HG03442 (cell line): ENCODE data around the gene ARHGAP24.

ENCODE experiments used
- ATAC-seq: cut with Tn5 transposase; IDR thresholded peaks from one replicate; pipeline ENCODE4 v1.9.1; 2021; ENCODE audit warnings: mild to moderate bottlenecking, moderate library complexity; ENCODE audit not compliant: unreplicated experiment

The ARHGAP24 gene

DNA sequence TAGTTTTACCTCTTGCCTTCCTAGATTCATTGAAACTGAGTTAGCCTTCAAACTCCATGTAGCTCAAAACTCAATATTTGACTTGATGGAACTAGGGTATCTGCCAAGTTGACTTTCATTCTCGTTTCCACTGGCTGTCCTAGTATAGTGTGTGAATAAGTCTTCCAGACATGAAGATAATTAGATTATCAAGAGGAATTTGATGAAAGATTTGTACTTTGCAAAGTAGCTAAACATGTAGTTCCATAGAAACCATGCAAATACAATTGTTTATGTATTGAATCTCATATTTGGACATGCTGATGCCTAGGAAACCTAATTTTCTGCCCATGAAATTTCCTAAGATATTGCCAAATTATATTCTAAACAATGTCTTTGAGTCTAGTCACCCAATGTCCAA, 297.5 kb downstream of the ARHGAP24 start:
- ATAC-seq: no peak

DNA sequence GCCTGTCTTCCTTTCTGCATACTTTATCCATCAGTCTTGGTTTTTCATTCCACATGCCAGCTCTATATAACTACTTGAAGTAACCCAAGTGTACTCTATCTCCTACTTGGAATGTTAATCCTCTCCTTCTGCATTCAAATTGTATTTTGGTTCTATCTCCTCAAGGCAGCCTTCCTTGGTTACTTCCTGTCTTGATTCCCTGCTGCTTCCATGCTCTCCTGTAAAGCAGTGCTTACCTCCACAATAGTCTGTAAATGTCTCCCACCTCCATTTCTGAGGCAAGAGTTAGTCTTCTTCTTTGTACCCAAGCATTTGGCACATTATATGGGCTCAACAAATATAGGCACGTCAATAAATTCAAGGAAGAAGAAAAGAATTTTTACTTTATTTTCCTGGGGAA, 298.4 kb downstream of the ARHGAP24 start:
- ATAC-seq: no peak

DNA sequence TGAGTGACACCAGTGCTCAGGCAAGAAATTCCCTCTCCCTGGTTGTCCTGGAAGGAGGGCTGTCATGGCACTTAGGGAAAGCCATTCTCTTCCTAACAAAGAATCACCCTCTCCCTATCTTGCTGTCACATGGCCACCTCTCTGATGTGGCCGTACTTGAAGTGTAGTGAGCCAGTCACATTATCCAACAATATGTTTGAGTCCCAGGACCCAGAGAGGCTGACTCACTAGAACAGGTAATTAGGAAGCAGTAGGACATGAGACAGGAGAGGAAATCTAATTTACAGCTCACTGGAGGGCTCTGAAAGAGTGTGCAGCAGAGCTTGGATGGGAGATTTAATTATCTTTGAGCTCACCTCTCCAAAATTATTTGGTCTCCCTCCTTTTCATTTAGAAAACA, 299.1 kb downstream of the ARHGAP24 start:
- ATAC-seq: no peak

DNA sequence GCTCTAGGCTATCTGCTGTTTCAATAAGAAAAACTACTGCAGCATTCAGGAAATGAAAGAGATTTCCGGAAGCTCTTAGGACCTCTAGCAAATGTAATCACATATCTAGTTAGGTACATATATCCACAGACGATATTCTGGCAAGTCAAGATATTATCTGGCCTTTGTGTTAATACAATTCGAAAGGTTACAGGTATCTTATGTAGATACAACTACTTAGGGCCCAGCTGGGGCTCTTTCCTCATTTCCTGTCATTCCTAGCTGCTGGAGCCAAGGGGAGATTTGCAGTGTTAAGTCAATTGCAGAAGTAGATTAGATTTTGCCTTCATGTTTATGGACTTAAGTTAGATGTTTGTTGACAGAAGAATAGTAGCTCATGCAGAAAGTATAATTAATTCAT, 299.5 kb downstream of the ARHGAP24 start:
- ATAC-seq: no peak

DNA sequence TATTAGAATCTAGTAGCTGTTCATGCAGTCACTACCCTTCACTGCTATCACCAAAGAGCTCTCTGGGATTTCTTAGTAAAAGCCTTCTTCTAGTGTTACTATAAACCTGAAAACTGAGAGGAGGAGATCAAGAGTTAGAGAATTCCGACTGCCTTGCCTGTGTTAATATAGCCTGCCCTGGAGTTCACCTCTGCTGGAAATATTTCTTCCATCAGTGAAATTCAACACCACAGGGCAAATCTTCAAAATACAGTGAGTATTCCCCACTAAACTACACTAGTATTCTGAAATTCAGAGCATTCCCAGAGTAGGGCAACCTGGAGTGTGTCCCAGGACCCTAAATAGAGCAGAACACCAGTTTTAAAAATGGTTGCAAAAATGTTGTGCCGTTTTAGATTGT, 301.1 kb downstream of the ARHGAP24 start:
- ATAC-seq: no peak

DNA sequence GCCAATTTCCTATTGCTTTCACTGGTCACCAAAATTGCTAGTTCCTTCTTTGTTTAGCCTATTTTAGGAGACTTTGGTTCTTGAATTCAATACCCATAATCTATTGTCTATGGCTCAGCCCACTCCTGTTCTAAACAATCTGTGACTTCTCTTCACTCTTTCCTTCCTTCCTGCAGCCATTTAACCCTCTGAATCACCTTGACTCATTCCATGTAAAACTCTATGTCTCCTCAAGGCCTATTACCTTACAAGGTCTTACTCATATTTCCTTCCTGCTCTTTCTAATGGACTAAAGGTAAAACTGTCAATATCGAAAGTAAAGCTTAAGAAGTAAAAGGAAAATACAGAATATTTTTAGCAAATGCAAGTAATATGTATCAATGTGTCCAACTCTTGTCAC, 301.6 kb downstream of the ARHGAP24 start:
- ATAC-seq: no peak

DNA sequence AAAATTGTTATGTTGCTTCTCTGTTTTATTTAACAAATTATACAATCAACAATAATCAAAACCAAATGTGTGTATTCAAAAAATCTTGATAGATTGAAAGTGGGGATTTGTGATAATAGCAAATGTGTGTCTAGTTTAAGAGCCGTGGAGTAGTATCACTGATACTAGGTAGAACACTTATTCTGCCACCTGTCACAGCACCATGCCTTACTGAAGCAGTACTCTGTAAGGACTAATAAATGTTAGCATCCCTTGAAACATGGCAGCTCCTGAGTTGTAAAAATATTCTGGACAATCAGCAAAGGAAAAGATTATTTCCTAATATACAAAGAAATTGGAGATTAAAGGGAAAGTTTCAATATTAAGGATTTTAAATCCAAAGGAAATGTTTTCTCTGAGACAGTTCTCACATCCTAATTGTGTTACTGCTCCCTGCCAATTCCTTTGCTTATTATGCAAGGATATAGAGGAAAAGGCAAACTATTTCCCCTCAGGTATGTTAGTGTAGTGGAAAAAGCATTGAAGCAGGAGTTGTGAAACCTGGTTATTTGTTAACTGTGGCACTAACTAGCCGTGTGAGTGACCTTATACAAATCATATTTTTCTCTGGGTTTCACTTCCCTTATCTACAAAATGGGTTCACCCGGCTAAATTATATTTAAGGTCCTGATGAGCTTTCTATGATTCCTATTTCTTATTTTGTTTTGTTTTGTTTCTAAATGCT, 303.1 kb downstream of the ARHGAP24 start:
- peak; percentile 84 for ATAC-seq

DNA sequence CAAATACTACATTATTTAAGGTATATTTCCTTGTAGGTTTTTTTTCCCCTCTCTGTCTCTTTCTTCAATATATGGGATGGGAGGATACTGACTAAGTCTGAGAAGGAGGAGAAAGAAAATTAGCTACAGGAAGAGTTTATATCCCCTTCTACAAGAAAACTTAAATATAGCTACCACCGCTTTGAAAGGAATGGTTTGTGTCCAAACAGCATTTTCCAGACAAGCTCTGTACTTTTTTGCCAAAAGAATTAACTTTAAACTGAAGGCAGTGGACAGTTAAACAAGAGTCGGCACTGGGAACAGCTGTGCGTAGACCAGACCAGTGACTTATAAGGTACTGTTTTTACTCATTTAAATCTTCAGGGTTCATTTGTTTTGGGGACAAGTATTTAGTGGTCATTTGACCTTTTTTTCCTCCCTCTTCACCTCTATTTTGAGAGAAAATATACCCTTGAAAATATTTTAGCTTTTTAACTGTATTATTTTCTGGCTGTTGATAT, 303.7 kb downstream of the ARHGAP24 start:
- ATAC-seq: peak; percentile 74

DNA sequence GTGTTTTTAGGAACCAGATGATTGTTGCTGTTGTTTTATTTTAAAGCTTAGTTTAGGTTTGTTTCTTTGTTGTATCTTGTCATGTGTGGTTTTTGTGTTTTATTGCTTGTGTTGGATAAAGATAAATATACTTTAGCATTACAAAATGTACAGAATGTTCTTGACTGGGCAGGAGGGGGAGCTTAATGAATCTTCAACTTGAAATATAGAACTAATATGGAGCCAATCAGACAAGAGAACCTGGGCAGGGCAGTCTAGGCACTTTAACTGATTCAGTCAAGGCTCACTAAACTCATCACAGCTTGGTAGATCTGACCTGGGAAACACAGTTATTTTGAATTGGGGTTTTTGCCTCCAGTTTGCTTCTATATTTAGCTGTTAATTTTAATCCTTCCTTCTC, 304.2 kb downstream of the ARHGAP24 start:
- ATAC-seq: no peak

DNA sequence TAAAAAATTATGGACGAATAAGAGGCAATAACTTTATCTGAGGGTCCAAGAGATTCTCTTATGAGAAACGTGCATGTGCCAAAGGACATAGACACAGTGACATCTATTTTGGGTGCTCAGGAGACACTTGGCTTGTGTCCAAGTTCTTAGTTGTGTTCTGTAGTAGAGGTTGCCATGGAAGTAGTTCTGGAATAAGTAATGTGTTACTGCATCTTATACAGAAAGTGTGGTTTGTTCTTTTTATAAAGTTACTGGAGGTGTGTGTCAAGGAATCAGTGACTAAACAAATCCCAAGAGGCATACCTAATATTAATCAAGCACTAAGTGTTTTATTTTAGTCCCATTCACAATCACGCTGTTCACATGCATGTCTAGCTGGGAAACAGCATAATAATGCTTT, 305.7 kb downstream of the ARHGAP24 start:
- peak; percentile 33 for ATAC-seq

DNA sequence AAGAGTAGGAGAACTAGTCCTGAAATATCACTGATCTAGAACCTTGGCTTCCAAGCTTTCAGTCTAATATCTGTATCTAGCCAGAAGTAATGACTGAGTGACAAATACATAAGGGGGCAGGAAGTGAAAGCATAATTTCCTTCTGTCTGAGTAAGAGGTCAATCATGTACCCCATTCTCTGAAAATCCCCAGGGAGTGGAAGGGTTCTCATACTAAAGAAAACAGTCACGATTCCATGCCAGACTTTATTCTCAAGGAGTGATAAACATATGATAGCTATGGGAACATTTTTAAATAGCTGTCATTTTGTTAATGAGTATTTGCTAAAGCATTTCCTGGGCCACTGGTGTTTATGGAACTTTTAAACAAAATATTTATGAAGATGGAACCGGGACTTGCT, 308.5 kb downstream of the ARHGAP24 start:
- ATAC-seq: no peak

DNA sequence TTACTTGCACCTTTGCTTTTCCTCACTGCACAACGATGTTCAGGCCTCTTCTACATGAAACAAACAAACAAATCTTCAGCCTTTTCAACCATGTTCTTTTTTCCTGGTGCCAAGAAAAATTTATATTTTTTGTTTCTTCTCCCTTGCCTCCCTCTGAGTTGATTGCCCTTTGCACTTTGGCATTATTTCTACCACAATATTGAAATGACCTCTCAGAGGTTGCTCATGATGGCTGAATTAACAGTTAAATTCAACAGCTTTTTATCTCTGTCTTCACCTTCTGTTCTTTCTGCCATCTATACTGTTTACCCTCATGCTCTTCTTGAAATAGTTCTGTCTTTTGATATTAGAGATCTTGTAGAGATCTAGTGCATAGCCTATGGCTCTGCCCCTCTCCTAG, 308.9 kb downstream of the ARHGAP24 start:
- ATAC-seq: no peak

DNA sequence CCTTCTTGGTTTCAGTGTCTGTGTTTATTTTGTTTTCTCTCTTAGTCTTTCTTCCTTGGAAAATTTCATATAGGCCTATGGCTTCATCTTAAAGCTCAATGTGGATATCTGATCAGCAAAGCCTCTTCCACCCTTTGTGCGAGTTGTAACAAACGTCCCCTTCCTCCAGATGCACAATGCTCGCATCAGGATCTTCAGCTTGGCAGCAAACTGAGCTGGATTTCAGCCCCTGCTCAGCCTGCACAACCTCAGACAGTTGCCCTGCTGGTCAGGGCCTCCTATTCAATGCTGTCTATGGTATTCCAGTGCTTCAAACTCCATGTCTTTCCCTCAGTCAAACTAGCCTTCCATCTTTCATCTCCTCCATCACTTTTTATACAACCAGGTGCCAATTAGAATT, 309.4 kb downstream of the ARHGAP24 start:
- no peak for ATAC-seq

DNA sequence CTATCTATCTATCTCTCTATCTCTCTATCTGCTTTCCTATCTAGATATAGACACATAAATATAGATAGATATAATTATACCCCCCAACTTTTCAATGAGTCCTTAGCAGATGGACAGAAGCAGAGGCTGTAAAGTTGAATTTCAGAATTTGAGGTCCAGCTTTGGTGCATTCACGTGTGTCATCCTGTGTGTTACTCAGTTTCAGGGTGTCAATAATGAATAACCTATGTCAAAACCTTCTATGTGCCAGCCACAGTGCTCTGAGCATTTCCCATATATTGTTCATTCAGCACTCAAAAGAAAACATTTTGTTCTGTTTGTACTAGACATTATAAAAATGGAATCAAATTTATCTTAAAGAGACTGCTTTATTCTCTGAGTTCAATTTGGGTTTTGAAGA, 310.0 kb downstream of the ARHGAP24 start:
- no peak for ATAC-seq

DNA sequence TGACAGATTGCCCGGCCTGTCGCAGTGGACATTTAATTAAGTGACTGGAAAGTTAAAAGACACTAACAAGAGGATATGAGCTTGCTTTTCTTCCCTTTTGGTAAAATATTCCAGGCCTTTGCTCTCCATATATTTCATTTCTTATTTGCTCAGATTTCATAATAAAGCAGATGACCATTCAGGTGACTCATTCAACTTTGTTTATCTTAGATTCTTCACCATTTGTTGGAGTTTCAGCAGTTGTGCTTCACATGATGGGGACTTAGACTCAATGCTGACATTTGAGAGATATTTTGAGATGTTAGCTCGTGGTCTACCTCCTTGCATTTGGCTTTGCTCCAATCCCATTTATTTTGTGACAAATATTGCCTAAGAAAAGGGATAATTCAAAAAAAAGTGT, 312.2 kb downstream of the ARHGAP24 start:
- ATAC-seq: no peak

DNA sequence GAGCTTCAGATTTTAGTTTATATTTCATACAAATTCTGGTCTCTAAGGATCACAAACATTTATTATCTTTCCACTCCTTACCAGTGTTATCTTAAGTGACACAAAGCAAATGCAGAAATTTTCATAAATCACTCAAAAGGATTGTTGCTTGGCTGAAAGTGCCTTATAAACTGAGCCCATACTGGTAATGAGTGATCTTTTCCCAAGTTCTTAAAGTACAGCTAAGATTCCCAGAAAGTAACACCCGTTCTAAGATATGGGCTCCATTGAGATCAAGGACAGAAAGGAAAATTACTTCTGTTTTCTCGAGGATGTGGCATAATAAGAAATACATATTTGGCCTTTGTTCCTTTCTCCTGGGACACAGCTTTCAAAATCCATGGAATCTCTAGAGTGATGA, 313.7 kb downstream of the ARHGAP24 start:
- ATAC-seq: no peak

DNA sequence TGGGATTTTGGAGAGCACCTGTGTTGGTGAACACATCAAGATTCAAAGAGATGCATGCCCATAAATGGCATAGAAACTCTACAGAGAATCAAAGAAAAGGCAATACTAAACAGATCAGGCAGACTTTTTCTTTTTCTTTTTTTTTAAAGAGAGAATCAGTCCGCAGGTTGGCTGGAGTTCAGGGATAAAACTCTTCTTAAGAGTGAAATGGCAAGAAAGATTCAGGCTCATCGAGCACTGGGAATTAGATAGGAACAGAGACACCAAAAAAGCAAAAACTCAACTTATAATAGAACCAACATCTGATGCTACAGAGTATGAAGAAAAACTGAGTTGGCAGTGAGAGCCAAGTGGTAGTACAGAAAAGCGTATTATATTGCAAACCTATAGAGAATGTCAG, 314.3 kb downstream of the ARHGAP24 start:
- ATAC-seq: no peak

DNA sequence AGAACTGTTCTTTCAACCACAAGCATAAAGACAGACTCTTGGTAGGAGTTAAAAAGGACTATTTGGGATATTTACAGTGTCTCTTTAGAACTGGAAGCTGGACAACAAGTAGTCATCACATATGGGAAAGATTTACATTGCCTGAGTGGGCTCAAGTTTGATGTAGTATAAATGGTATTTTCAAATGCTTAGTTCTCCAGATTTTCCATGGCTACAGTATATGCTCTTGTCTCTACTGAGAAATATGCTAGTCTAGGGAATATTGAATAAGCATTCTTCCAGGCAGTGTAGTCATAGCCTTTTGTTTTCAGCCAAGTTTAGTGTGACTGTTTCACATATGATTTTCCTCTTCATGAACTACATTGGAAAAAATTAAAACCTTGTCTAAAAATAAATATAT, 315.6 kb downstream of the ARHGAP24 start:
- ATAC-seq: no peak

DNA sequence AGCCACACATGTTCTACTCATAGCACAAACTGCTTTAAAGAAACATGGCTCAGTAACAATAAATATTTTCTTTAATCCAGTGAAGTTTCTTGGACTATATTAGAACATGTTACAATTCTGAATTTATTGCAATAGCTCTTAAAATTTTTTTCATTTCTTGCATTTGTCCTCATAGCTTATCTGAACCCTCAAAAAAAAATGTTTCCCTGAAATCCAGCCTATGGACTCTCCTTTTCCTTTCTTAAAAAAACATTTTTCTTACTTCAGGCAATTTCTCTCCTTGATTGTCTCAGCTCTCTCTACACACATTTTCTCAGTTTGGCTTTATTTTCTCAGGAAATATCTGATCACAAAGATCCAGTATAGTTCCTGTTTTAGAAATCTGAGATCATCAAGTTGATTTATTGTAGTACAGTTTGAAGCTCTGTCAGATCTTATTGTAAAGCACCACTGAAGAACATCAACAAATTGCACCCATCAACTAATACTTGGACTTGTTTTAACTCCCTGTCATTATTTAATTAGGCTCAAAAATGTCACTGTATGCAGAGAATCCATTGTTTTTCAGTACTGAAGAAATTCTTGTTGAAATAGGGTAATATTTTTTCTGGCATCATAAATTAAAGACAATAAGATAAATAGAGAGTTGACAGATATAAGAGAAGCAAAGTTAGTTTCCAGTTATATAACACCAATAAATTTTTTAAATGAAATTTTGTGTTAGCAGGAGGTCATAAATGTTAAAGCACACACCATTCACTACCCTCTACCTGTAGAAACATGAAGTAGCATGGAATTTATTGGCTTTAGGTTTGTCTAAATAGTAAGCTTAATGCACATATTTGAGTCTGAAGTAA, 317.7 kb downstream of the ARHGAP24 start:
- ATAC-seq: no peak

DNA sequence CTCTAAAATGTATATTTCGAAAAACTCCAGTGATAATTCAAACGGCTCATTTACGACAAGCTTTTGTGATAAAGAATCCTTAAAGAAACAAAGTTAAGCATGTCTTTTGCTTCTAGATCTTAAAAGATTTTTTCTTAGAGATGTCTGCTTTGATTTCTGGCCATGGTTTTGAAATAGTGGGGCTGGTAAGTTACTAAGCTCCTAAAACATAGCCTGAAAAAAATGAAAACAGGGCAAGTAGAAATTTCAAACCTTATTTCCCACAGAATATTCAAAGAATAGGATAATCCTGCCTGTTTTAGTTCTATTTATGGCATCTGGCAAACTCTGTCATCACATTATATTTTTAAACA, 318.3 kb downstream of the ARHGAP24 start:
- ATAC-seq: no peak

DNA sequence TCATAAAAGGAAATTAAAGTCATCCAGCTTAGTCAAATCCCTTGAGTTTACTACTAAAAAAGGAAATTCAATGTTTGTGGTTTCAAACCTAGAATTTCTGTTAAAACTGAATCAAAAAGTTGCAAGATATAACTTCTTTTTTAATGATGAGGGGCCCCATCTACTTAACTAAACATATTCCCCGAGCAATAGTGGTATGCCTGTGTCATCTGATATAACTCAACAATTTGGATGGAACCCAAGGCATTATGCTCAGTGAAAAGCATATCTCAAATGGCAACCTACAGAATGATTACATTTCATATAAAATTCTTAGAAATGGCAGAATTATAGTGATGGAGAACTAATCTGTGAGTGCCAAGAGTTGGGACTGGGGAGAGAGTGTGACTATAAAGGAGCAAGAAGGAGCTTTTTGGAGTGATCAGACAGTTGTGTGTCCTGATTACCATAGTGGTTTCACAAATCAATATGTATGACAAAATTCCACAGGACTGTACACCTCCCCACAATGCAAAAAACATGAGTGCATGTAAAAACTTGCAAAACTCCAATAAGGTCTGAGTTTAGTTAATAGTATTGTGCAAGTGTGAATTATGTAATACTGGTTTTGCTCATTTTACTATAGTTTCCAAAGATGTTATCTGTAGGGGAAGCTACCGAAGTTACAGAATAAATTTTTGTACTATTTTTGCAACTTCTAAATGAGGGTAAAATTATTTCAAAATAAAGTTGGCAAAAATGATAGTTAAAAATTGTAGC, 323.2 kb downstream of the ARHGAP24 start:
- ATAC-seq: no peak

DNA sequence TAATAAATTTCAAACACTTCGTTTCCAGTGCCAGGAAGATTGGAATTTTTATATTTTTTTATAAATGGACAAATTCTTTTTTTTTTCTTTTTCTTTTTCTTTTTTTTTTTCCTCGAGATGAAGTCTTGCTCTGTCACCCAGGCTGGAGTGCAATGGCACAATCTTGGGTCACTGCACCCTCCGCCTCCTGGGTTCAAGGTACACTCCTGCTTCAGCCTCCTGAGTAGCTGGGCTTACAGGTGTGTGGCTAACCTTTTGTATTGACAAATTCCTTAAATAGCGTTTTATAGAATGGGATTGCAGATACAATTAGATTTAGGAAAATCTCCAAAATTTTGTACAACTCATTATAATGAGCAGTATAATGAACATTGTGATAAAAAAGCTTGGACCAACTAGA, 328.9 kb downstream of the ARHGAP24 start:
- no peak for ATAC-seq
